HG02678 (cell line): ENCODE results near the gene ZNF705A.
"Not testable (repeated sequence)": the region's sequence is repeated elsewhere in the genome, so short reads cannot be mapped to it uniquely, and the experiment has no call there.

Source experiments
- ATAC-seq: cut with Tn5 transposase; IDR thresholded peaks from one replicate; pipeline ENCODE4 v1.9.1; 2021; ENCODE audit warnings: mild to moderate bottlenecking, moderate library complexity; ENCODE audit not compliant: unreplicated experiment

The ZNF705A gene

DNA sequence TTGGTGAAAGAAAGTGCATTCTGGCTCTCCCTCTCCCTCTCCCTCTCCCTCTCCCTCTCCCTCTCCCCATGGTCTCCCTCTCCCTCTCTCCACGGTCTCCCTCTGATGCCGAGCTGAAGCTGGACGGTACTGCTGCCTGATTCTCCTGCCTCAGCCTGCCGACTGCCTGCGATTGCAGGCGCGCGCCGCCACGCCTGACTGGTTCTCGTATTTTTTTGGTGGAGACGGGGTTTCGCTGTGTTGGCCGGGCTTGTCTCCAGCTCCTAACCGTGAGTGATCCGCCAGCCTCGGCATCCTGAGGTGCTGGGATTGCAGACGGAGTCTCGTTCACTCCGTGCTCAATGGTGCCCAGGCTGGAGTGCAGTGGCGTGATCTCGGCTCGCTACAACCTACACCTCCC, 26.5 kb downstream of the ZNF705A start:
- ATAC-seq, result not testable (repeated sequence)

GRCh38 chr12:8184206-8184605, 27.4 kb downstream of the ZNF705A start:
- ATAC-seq, result not testable (repeated sequence)

- not testable (repeated sequence) for ATAC-seq
Observed at GRCh38 chr12:8188088-8188487, 31.3 kb downstream of the ZNF705A start.

- ATAC-seq, result not testable (repeated sequence)
Observed at GRCh38 chr12:8197685-8198308, 41.0 kb downstream of the ZNF705A start.

DNA sequence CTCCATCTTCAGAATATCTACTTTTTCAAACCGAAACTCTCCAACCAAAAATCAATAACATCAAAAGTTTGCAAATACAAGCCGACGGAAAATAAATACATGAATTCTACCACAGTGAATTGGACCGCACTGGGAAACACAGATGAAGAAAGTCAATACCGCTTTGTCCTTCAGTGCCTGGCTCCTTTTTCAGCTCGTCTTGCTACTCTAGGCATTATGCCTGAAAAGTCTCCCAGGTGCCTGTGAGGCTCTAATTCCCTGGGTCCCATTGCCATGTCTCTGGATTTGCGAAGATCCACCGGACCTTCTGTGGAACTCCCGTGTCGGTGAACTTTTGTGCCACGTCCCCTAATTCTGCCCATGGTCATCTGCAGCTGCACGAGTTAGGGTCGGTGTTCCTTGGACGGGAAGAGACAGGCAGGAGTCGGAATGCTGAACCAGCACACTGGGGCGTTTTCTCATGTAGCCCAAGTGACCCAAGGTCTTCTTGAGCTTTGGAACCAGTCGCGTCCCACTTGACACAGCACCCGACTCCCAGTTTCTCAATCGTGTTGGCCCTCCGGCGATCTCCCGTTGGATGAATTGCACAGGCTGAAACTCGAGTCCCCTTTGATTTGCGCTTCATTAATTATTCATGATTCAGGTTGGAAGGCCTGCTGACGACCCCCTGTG, 62.0 kb downstream of the ZNF705A start:
- ATAC-seq, result not testable (repeated sequence)

DNA sequence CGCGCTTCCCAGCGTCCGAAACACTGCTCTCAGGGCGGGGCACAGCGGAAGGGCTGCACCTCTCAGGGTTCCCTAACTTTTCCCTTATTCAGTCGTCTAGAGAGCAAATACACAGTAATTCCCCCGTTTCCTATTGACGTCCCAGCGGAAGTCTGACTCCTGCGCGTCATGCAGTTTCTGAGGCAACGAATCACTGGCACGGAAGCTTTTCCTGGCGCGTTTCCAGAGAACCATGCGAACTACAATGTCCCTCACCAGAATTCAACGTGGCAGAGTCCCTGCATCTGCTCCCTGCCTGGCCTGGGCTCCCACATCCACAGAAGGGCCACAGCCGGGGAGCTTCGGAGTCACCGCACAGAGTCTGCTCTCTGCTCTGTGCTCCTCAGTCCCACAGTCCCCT, 64.6 kb downstream of the ZNF705A start:
- ATAC-seq, result not testable (repeated sequence)

DNA sequence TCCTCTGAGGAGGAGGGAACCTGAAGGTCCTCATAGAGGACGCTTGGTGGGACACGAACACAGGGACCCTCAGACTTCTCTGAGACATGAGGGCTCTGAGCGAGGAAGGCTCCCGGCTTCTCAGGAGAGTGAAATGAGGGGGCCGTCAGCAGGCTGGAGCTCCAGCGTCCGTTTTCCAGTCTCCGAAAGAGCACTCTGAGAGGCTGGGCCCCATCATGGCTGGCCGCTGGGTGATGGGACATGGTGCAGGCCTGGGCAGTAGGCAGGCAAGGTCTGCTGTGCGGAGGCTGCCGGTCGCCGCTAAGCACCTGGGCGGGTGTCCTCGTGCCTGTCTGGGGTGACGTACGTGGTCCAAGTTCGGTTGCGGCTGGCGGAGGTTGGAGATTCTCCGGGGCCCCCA, 65.0 kb downstream of the ZNF705A start:
- not testable (repeated sequence) for ATAC-seq

- not testable (repeated sequence) for ATAC-seq
Observed at GRCh38 chr12:8222303-8222702, 65.5 kb downstream of the ZNF705A start.

DNA sequence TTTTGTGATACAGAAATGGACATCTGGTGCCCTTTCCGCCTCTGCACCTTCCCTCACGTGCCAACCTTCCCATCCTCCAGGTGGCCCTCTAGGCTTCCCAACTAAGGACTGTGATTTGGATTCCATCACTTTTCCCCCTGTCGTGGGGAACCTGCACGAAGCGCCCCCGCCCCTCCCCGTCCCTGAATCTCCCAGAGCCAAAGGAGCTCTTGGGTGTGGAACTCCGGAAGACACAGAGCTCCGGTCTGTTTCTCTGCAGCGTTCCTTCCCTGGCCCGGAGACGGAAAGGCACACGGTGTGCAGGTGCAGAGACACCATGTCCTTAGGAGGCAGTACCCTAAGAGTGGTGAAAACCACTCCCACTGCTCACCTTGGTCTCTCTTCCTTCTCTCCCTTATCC, 66.8 kb downstream of the ZNF705A start:
- ATAC-seq, result not testable (repeated sequence)

GRCh38 chr12:8224782-8225181, 68.0 kb downstream of the ZNF705A start:
- not testable (repeated sequence) for ATAC-seq

DNA sequence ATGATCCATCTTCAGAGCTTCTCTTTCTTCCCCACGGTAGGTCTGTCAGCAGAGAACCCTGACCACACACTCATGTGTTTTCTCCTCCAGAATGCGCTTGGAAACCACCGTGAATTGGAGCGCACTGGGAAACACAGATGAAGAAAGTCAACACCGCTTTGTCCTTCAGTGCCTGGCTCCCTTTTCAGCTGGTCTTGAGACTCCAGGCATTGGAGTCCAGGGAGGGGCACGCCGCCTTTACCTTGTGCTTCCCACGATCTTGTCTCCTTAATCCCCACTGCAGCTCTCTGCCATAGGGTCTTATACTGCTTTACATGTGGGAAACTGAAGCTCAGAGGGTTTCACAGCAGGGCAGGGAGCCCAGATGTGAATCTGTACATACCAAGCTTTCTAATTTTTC, 69.5 kb downstream of the ZNF705A start:
- no peak for ATAC-seq

DNA sequence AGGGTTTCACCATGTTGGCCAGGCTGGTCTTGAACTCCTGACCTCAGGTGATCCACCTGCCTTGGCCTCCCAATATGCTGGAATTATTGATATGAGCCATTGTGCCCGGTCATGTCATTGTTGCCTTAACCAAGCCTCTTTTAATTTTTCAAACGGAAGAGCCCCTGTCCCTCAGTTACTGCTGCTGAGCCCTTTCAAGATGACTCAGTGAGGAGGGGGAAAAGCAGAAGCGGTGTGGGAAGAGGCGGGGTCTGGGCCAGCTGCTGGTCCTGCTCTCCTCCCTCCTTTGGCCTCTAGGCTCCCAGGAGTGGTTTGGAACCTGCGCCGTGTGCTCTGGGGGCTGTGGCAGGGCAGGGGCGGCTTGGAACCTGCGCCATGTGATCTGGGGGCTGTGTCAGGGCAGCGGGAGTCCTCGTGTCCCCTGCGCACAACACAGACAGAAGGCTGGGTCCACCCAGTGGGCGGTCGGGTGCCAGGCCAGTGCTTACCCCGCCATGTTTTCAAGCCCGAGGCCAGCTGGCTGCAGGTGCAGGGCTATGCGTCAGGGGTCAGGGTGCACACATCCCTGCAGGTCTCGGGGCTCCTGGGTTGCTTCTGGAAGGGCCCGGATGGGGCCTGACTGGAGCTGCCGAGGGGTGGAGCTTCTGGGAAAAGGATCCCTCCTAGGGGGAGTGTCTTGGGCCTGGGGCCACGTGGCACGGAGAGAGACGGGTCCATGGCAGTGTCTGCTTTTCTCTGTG, 70.3 kb downstream of the ZNF705A start, which contains the start of gene FAM90A1:
TSS of gene FAM90A1 (minus strand) at position 627 of the 740 bp plus-strand sequence. CDS start 2,786 bp downstream, outside the sequence.
- ATAC-seq, result not testable (repeated sequence)

- not testable (repeated sequence) for ATAC-seq
Observed at GRCh38 chr12:8227732-8228077, 70.9 kb downstream of the ZNF705A start.

DNA sequence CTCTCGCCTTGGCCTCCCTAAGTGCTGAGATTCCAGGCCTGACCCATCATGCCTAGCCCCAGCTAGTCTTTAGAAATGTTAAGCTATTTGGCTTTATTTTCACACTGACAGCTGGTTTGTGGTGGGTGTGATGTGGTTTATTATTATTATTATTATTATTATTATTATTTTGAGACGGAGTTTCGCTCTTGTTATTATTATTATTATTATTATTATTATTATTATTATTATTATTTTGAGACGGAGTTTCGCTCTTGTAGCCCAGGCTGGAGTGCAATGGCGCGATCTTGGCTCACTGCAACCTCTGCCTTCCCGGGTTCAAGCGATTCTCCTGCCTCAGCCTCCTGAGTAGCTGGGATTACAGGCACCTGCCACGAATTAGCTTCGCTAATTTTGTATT, 71.8 kb downstream of the ZNF705A start:
- ATAC-seq, result not testable (repeated sequence)

GRCh38 chr12:8229486-8229885, 72.7 kb downstream of the ZNF705A start:
- not testable (repeated sequence) for ATAC-seq
